A673 (cell line): Measurements from ENCODE around the gene DNAJC1.

Experiments used
- CTCF ChIP-seq: fragments of 300-800, 200-600 bp; sonication (generic); conservative IDR thresholded peaks from 2 replicates; pipeline ENCODE4 v1.5.1; 2017; ENCODE audit warnings: low read depth, mild to moderate bottlenecking, antibody characterized with exemption, low read length, moderate library complexity, mixed read lengths
- EZH2 ChIP-seq: fragments of 200-600 bp; sonication (generic); IDR thresholded peaks from 2 replicates; pipeline ENCODE4 v1.6.1; 2017; ENCODE audit warnings: borderline replicate concordance, low read depth, mild to moderate bottlenecking, mixed read lengths, antibody characterized with exemption, low read length; ENCODE audit not compliant: poor library complexity, severe bottlenecking

- TF ChIP-seq CTCF (no peak), EZH2 (no peak)
Measured at GRCh38 chr10:21990449-21990848, 13.1 kb downstream of the DNAJC1 start.
